Activated naive CD4-positive, alpha-beta T cell treated with anti-CD3 and anti-CD28 coated beads for 36 hours (primary cell): Measurements from ENCODE around the gene ATOH8. TPM values are rescaled to one million over a fixed set of nuclear protein-coding genes. Genes with fewer than 3 reads are reported as not detected.

Source experiments
- CTCF ChIA-PET: fragments of 350-600 bp; sonication (Branson Sonifier 250); formaldehyde crosslinking; loops from one replicate; lab custom pipeline; 2021; ENCODE audit warnings: antibody characterized with exemption; lab: Charles Lee
- DNase-seq: peaks from one replicate; pipeline ENCODE4 v3.0.0-alpha.2; 2020
- H3K27ac Mint-ChIP-seq: one replicate; pipeline ENCODE4 v1.8.0; 2021; ENCODE audit warnings: mild to moderate bottlenecking, mixed read lengths
- H3K27me3 Mint-ChIP-seq: one replicate; pipeline ENCODE4 v1.8.0; 2021; ENCODE audit warnings: low read depth, mixed read lengths
- H3K36me3 Mint-ChIP-seq: one replicate; pipeline ENCODE4 v1.8.0; 2021; ENCODE audit warnings: low read depth, mixed read lengths
- H3K4me1 Mint-ChIP-seq: one replicate; pipeline ENCODE4 v1.8.0; 2021; ENCODE audit warnings: low read depth, mixed read lengths
- H3K4me3 Mint-ChIP-seq: one replicate; pipeline ENCODE4 v1.8.0; 2021; ENCODE audit warnings: mild to moderate bottlenecking, moderate library complexity, mixed read lengths
- H3K9me3 Mint-ChIP-seq: one replicate; pipeline ENCODE4 v1.8.0; 2021; ENCODE audit warnings: mixed read lengths
- intact Hi-C: fragments of 100-400 bp; cut with micrococcal nuclease; formaldehyde crosslinking; loops from one replicate; pipeline ENCODE4 v1.15.1; 2023
- total RNA-seq, 2 experiments: library from RNA; stranded (reverse); gene quantifications; one replicate each; pipeline ENCODE4 v1.2.3, GENCODE V29; 2021

Gene ATOH8
- total RNA-seq, 2 experiments from 2014 or later: not detected

GRCh38 chr2:85770369-85770768, 16.6 kb downstream of the ATOH8 start:
- intact Hi-C loops: no loop called here
- no peaks in the 10 kb centered on the region for H3K36me3 Mint-ChIP-seq
- H3K4me1 Mint-ChIP-seq: no peaks in the 10 kb centered on the region
- H3K27me3 Mint-ChIP-seq: peaks cover 30% of the 10 kb centered on the region
- H3K9me3 Mint-ChIP-seq: no peaks in the 10 kb centered on the region
- no peak overlapping the region for H3K4me3 Mint-ChIP-seq
- no peak for DNase-seq
- CTCF ChIA-PET: no interaction called here
- H3K27ac Mint-ChIP-seq: no peak overlapping the region

- Mint-ChIP-seq H3K4me3 (no peak overlapping the region), H3K9me3 (no peaks in the 10 kb centered on the region), H3K27me3 (peaks cover 26% of the 10 kb centered on the region), H3K36me3 (no peaks in the 10 kb centered on the region), H3K27ac (no peak overlapping the region), H3K4me1 (no peaks in the 10 kb centered on the region)
- CTCF ChIA-PET: no interaction called here
- DNase-seq: no peak
- intact Hi-C loops: no loop called here
Observed at GRCh38 chr2:85770786-85771409, 17.1 kb downstream of the ATOH8 start.

GRCh38 chr2:85771486-85771885, 17.7 kb downstream of the ATOH8 start:
- DNase-seq: no peak
- H3K27ac Mint-ChIP-seq: no peak overlapping the region
- no peak overlapping the region for H3K4me3 Mint-ChIP-seq
- no peaks in the 10 kb centered on the region for H3K9me3 Mint-ChIP-seq
- peaks cover 22% of the 10 kb centered on the region for H3K27me3 Mint-ChIP-seq
- intact Hi-C loops: no loop called here
- no peaks in the 10 kb centered on the region for H3K36me3 Mint-ChIP-seq
- CTCF ChIA-PET: interaction anchor here (0.7 to 1.3 kb wide), 4 partner anchors 20 to 123 kb away, joined by 3 to 4 read pairs (median 3); no protein-coding TSS in a partner anchor
- H3K4me1 Mint-ChIP-seq: no peaks in the 10 kb centered on the region

- no peak overlapping the region for H3K27ac Mint-ChIP-seq
- no peak for DNase-seq
- CTCF ChIA-PET: interaction anchor here (0.7 to 1.5 kb wide), 7 partner anchors 9 to 123 kb away, joined by 3 to 4 read pairs (median 3); no protein-coding TSS in a partner anchor
- intact Hi-C loops: no loop called here
- H3K27me3 Mint-ChIP-seq: peaks cover 19% of the 10 kb centered on the region
- no peaks in the 10 kb centered on the region for H3K9me3 Mint-ChIP-seq
- H3K4me1 Mint-ChIP-seq: no peaks in the 10 kb centered on the region
- H3K4me3 Mint-ChIP-seq: no peak overlapping the region
- H3K36me3 Mint-ChIP-seq: no peaks in the 10 kb centered on the region
Observed at GRCh38 chr2:85772019-85772745, 18.4 kb downstream of the ATOH8 start.

- no peaks in the 10 kb centered on the region for H3K36me3 Mint-ChIP-seq
- H3K27ac Mint-ChIP-seq: no peak overlapping the region
- intact Hi-C loops: no loop called here
- CTCF ChIA-PET: interaction anchor here (1.0 to 1.5 kb wide), 4 partner anchors 10 to 124 kb away, joined by 3 to 4 read pairs (median 3); no protein-coding TSS in a partner anchor
- no peak for DNase-seq
- H3K4me3 Mint-ChIP-seq: no peak overlapping the region
- no peaks in the 10 kb centered on the region for H3K9me3 Mint-ChIP-seq
- H3K27me3 Mint-ChIP-seq: peaks cover 19% of the 10 kb centered on the region
- no peaks in the 10 kb centered on the region for H3K4me1 Mint-ChIP-seq
Observed at GRCh38 chr2:85772841-85773491, 19.2 kb downstream of the ATOH8 start.

- intact Hi-C loops: no loop called here
- Mint-ChIP-seq H3K36me3 (no peaks in the 10 kb centered on the region), H3K27ac (no peak overlapping the region), H3K9me3 (no peaks in the 10 kb centered on the region), H3K4me1 (no peaks in the 10 kb centered on the region), H3K4me3 (no peak overlapping the region), H3K27me3 (peaks cover 19% of the 10 kb centered on the region)
- CTCF ChIA-PET: interaction anchor here (1.4 kb wide), 1 partner anchor 39 kb away, joined by 4 read pairs; no protein-coding TSS in a partner anchor
- DNase-seq: no peak
Observed at GRCh38 chr2:85773692-85774091, 19.9 kb downstream of the ATOH8 start.

GRCh38 chr2:85774126-85774978, 20.6 kb downstream of the ATOH8 start:
- Mint-ChIP-seq H3K27me3 (peaks cover 19% of the 10 kb centered on the region), H3K9me3 (no peaks in the 10 kb centered on the region), H3K27ac (no peak overlapping the region), H3K4me3 (no peak overlapping the region), H3K4me1 (no peaks in the 10 kb centered on the region), H3K36me3 (no peaks in the 10 kb centered on the region)
- intact Hi-C loops: no loop called here
- CTCF ChIA-PET: interaction anchor here (1.4 to 1.6 kb wide), 2 partner anchors 13 to 38 kb away, joined by 4 read pairs; no protein-coding TSS in a partner anchor
- DNase-seq: no peak

- H3K27me3 Mint-ChIP-seq: peaks cover 19% of the 10 kb centered on the region
- DNase-seq: no peak
- no peak overlapping the region for H3K27ac Mint-ChIP-seq
- intact Hi-C loops: no loop called here
- H3K9me3 Mint-ChIP-seq: no peaks in the 10 kb centered on the region
- no peak overlapping the region for H3K4me3 Mint-ChIP-seq
- H3K4me1 Mint-ChIP-seq: no peaks in the 10 kb centered on the region
- CTCF ChIA-PET: interaction anchor here (0.6 to 1.7 kb wide), 4 partner anchors 13 to 46 kb away, joined by 3 to 6 read pairs (median 4); no protein-coding TSS in a partner anchor
- H3K36me3 Mint-ChIP-seq: no peaks in the 10 kb centered on the region
Observed at GRCh38 chr2:85775406-85776381, 21.9 kb downstream of the ATOH8 start.

- no peak overlapping the region for H3K27ac Mint-ChIP-seq
- no peaks in the 10 kb centered on the region for H3K4me1 Mint-ChIP-seq
- H3K27me3 Mint-ChIP-seq: peaks cover 13% of the 10 kb centered on the region
- no peak overlapping the region for H3K4me3 Mint-ChIP-seq
- CTCF ChIA-PET: interaction anchor here (1.7 kb wide), 1 partner anchor 47 kb away, joined by 6 read pairs; no protein-coding TSS in a partner anchor
- no peak for DNase-seq
- intact Hi-C loops: no loop called here
- H3K36me3 Mint-ChIP-seq: no peaks in the 10 kb centered on the region
- H3K9me3 Mint-ChIP-seq: no peaks in the 10 kb centered on the region
Observed at GRCh38 chr2:85776672-85777071, 22.9 kb downstream of the ATOH8 start.

- Mint-ChIP-seq H3K9me3 (no peaks in the 10 kb centered on the region), H3K27me3 (peaks cover 11% of the 10 kb centered on the region), H3K27ac (no peak overlapping the region), H3K4me1 (no peaks in the 10 kb centered on the region), H3K36me3 (no peaks in the 10 kb centered on the region), H3K4me3 (no peak overlapping the region)
- no peak for DNase-seq
- intact Hi-C loops: no loop called here
- CTCF ChIA-PET: no interaction called here
Observed at GRCh38 chr2:85777441-85777861, 23.7 kb downstream of the ATOH8 start.
